HepG2 (cell line): ENCODE data around the gene ITGA7. TPM values are rescaled to one million over a fixed set of nuclear protein-coding genes. Genes with fewer than 3 reads are reported as not detected.

ENCODE experiments used
- AGO1 ChIP-seq: fragments of 200-400 bp; formaldehyde crosslinking; IDR thresholded peaks from 2 replicates; pipeline ENCODE4 v1.6.1; 2017; ENCODE audit warnings: mild to moderate bottlenecking, low read depth, low read length, moderate library complexity; ENCODE audit not compliant: poor library complexity, severe bottlenecking
- AGO2 ChIP-seq: fragments of 200-400 bp; formaldehyde crosslinking; optimal IDR thresholded peaks from 2 replicates; pipeline ENCODE3; 2017; ENCODE audit warnings: mild to moderate bottlenecking, low read depth, low read length, moderate library complexity
- ARID2 ChIP-seq: sonication (generic); formaldehyde crosslinking; IDR thresholded peaks from 2 replicates; pipeline ENCODE4 v1.8.1; 2022; ENCODE audit warnings: mild to moderate bottlenecking, missing genetic modification reagents, borderline replicate concordance
- CCDC6 ChIP-seq: sonication (generic); formaldehyde crosslinking; IDR thresholded peaks from 2 replicates; pipeline ENCODE4 v1.8.1; 2022; ENCODE audit warnings: mild to moderate bottlenecking, missing genetic modification reagents, moderate library complexity
- CENPT ChIP-seq: sonication (generic); formaldehyde crosslinking; IDR thresholded peaks from 2 replicates; pipeline ENCODE4 v1.8.0; 2022; ENCODE audit warnings: low read depth, mild to moderate bottlenecking, moderate library complexity, missing genetic modification reagents
- CENPX ChIP-seq: sonication (generic); formaldehyde crosslinking; IDR thresholded peaks from 2 replicates; pipeline ENCODE4 v1.9.0; 2021; ENCODE audit warnings: mild to moderate bottlenecking, missing genetic modification reagents, moderate library complexity
- KDM1A ChIP-seq: IDR thresholded peaks from 2 replicates; pipeline ENCODE4 v1.6.1; 2016; ENCODE audit warnings: missing compliant biosample characterization
- RBFOX2 ChIP-seq: fragments of 200-400 bp; formaldehyde crosslinking; IDR thresholded peaks from 2 replicates; pipeline ENCODE4 v1.6.1; 2017; ENCODE audit warnings: low read depth, mild to moderate bottlenecking, low read length
- RNF2 ChIP-seq: fragments of 450-650 bp; conservative IDR thresholded peaks from 2 replicates; pipeline ENCODE4 v1.6.1; 2016; ENCODE audit warnings: low read depth
- SAP130 ChIP-seq: IDR thresholded peaks from 2 replicates; pipeline ENCODE4 v1.6.1; 2016; ENCODE audit warnings: low read depth
- SOX13 ChIP-seq, 3 experiments: fragments of 450-650 bp in 1 of 3; sonication (generic) in 1 of 3; formaldehyde crosslinking in 1 of 3; IDR thresholded peaks in 2 of 3; conservative IDR thresholded peaks in 1 of 3; 2 replicates each; pipeline versions ENCODE4 v1.5.0 to v1.6.1; 2016 to 2020; ENCODE audit warnings: antibody characterized with exemption in 1 of 3, mild to moderate bottlenecking in 1 of 3, missing compliant biosample characterization in 1 of 3, missing genetic modification reagents in 1 of 3, moderate library complexity in 1 of 3
- ZBTB21 ChIP-seq: sonication (generic); formaldehyde crosslinking; IDR thresholded peaks from 2 replicates; pipeline ENCODE4 v1.4.0; 2020; ENCODE audit warnings: missing genetic modification reagents
- ZBTB7A ChIP-seq: sonication (generic); formaldehyde crosslinking; IDR thresholded peaks from 2 replicates; pipeline ENCODE4 v1.8.0; 2022; ENCODE audit warnings: mild to moderate bottlenecking, missing genetic modification reagents
- ZNF329 ChIP-seq: sonication (generic); formaldehyde crosslinking; IDR thresholded peaks from 2 replicates; pipeline ENCODE4 v1.9.0; 2021; ENCODE audit warnings: low read depth, mild to moderate bottlenecking, missing genetic modification reagents
- ZNF382 ChIP-seq: sonication (generic); formaldehyde crosslinking; IDR thresholded peaks from 2 replicates; pipeline ENCODE4 v1.5.0; 2020; ENCODE audit warnings: missing genetic modification reagents, mild to moderate bottlenecking, borderline replicate concordance
- ZNF549 ChIP-seq: sonication (generic); formaldehyde crosslinking; IDR thresholded peaks from 2 replicates; pipeline ENCODE4 v1.5.0; 2020; ENCODE audit warnings: missing genetic modification reagents
- ZNF678 ChIP-seq: sonication (generic); formaldehyde crosslinking; IDR thresholded peaks from 2 replicates; pipeline ENCODE4 v1.4.0; 2020; ENCODE audit warnings: mild to moderate bottlenecking, missing genetic modification reagents
- ZNF747 ChIP-seq: sonication (generic); formaldehyde crosslinking; IDR thresholded peaks from 2 replicates; pipeline ENCODE4 v1.8.1; 2023; ENCODE audit warnings: missing genetic modification reagents, mild to moderate bottlenecking, borderline replicate concordance
- polyA plus RNA-seq, 8 experiments: library from polyadenylated mRNA; depleted of rRNA in 3 of 8; stranded (reverse) in 7 of 8; unstranded in 1 of 8; fragments of >200 nt; fragmentation: Illumina TruSeq in 4 of 8; extraction: Trizol in 4 of 8; gene quantifications; 2 replicates each; pipeline versions ENCODE4 v1.2.1 to v1.2.3, GENCODE V29; 2011 to 2016; ENCODE audit warnings: low read depth in 4 of 8, missing spikeins in 1 of 8, mixed read lengths in 1 of 8; ENCODE audit not compliant: insufficient read depth in 1 of 8
- total RNA-seq, 5 experiments: library from RNA; depleted of rRNA; stranded (reverse); fragments of >200 nt; fragmentation: Illumina TruSeq; extraction: Trizol; gene quantifications; 2 replicates each; pipeline ENCODE4 v1.2.3, GENCODE V29; 2016; ENCODE audit warnings: low read depth in 1 of 5
- TF ChIP-seq, protein P1 (sequence below): sonication (generic); formaldehyde crosslinking; conservative IDR thresholded peaks from 2 replicates; pipeline ENCODE4 v1.4.0; 2020; ENCODE audit warnings: missing genetic modification reagents
- TF ChIP-seq, protein P2 (sequence below): sonication (generic); formaldehyde crosslinking; IDR thresholded peaks from 2 replicates; pipeline ENCODE4 v1.4.0; 2020; ENCODE audit warnings: missing genetic modification reagents
- TF ChIP-seq, protein P3 (sequence below): sonication (generic); formaldehyde crosslinking; IDR thresholded peaks from 2 replicates; pipeline ENCODE4 v1.5.0; 2020; ENCODE audit warnings: missing genetic modification reagents
- TF ChIP-seq, protein P4 (sequence below): sonication (generic); formaldehyde crosslinking; IDR thresholded peaks from 2 replicates; pipeline ENCODE4 v1.5.0; 2020; ENCODE audit warnings: missing genetic modification reagents, mild to moderate bottlenecking, borderline replicate concordance
- TF ChIP-seq, protein P5 (sequence below): fragments of 450-650 bp; IDR thresholded peaks from 2 replicates; pipeline ENCODE4 v1.6.1; 2017

The ITGA7 gene
- total and polyA plus RNA-seq, 2 of the 13 experiments (the other 11 are each of a cell fraction or from before 2014, with no cell fraction given): 0.65 to 0.75 TPM

DNA sequence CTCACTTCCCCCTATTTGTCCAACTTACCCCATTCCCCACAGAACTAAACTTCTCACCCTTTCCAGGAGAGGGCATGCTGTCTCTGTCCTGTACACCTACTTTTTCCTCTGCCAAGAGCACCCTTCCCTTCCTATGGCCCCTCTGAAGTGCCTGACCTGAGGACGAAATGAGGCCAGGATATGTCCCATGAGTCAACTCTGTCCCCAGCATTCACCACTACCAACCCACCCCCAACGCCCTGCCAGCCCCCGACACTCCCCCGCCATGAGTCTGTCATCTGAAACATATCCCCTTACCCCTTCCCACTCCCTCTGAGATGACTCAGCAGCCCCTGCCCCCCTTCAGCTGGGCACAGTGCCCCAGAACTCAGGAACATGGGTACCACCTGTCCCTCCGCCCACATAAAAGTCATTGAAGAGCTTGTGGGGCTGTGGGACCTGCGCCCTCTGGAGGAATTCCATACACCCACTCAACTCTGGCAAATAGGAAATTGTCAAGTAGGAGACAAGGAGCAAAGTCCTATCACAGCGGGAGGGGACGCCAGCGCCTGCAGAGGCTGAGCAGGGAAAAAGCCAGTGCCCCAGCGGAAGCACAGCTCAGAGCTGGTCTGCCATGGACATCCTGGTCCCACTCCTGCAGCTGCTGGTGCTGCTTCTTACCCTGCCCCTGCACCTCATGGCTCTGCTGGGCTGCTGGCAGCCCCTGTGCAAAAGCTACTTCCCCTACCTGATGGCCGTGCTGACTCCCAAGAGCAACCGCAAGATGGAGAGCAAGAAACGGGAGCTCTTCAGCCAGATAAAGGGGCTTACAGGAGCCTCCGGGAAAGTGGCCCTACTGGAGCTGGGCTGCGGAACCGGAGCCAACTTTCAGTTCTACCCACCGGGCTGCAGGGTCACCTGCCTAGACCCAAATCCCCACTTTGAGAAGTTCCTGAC, 26.3 kb downstream of the ITGA7 start (continued):
- TF ChIP-seq AGO1 (no peak), ZNF678 (CRISPR knock-in tag) (no peak), ARID2 (CRISPR knock-in tag) (peak; percentile 44; the same call in 1 of the 2 replicates), ZBTB21 (no peak), CCDC6 (no peak), RBFOX2 (peak; percentile 54; the same call in 1 of the 2 replicates), SAP130 (CRISPR knock-in tag) (peak; percentile 92), CENPX (no peak), RNF2 (no peak), ZBTB7A (CRISPR knock-in tag) (no peak), AGO2 (no peak), ZNF549 (CRISPR knock-in tag) (no peak), SOX13 (IDR thresholded peaks at IDR 0.05) (no peak; the same call in 1 of the 2 replicates), SOX13 (CRISPR knock-in tag; conservative IDR thresholded peaks at IDR 0.05 in 1 of 2, IDR thresholded peaks at IDR 0.05 in 1 of 2) (peak in 1 of 2 experiments; percentile 31; a peak in 1 of 4 replicates), ZNF329 (CRISPR knock-in tag) (no peak), KDM1A (CRISPR knock-in tag) (peak; percentile 58; the same call in 1 of the 2 replicates), ZNF382 (CRISPR knock-in tag) (no peak), CENPT (CRISPR knock-in tag) (no peak), ZNF747 (no peak)
- TF ChIP-seq, protein P1, sequence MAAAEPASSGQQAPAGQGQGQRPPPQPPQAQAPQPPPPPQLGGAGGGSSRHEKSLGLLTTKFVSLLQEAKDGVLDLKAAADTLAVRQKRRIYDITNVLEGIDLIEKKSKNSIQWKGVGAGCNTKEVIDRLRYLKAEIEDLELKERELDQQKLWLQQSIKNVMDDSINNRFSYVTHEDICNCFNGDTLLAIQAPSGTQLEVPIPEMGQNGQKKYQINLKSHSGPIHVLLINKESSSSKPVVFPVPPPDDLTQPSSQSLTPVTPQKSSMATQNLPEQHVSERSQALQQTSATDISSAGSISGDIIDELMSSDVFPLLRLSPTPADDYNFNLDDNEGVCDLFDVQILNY (CRISPR knock-in tag): no peak
- TF ChIP-seq, protein P2, sequence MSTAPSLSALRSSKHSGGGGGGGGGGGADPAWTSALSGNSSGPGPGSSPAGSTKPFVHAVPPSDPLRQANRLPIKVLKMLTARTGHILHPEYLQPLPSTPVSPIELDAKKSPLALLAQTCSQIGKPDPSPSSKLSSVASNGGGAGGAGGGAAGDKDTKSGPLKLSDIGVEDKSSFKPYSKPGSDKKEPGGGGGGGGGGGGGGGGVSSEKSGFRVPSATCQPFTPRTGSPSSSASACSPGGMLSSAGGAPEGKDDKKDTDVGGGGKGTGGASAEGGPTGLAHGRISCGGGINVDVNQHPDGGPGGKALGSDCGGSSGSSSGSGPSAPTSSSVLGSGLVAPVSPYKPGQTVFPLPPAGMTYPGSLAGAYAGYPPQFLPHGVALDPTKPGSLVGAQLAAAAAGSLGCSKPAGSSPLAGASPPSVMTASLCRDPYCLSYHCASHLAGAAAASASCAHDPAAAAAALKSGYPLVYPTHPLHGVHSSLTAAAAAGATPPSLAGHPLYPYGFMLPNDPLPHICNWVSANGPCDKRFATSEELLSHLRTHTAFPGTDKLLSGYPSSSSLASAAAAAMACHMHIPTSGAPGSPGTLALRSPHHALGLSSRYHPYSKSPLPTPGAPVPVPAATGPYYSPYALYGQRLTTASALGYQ (CRISPR knock-in tag): no peak
- TF ChIP-seq, protein P3, sequence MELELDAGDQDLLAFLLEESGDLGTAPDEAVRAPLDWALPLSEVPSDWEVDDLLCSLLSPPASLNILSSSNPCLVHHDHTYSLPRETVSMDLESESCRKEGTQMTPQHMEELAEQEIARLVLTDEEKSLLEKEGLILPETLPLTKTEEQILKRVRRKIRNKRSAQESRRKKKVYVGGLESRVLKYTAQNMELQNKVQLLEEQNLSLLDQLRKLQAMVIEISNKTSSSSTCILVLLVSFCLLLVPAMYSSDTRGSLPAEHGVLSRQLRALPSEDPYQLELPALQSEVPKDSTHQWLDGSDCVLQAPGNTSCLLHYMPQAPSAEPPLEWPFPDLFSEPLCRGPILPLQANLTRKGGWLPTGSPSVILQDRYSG (CRISPR knock-in tag): no peak
- TF ChIP-seq, protein P4, sequence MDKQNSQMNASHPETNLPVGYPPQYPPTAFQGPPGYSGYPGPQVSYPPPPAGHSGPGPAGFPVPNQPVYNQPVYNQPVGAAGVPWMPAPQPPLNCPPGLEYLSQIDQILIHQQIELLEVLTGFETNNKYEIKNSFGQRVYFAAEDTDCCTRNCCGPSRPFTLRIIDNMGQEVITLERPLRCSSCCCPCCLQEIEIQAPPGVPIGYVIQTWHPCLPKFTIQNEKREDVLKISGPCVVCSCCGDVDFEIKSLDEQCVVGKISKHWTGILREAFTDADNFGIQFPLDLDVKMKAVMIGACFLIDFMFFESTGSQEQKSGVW: no peak
- TF ChIP-seq, protein P5, sequence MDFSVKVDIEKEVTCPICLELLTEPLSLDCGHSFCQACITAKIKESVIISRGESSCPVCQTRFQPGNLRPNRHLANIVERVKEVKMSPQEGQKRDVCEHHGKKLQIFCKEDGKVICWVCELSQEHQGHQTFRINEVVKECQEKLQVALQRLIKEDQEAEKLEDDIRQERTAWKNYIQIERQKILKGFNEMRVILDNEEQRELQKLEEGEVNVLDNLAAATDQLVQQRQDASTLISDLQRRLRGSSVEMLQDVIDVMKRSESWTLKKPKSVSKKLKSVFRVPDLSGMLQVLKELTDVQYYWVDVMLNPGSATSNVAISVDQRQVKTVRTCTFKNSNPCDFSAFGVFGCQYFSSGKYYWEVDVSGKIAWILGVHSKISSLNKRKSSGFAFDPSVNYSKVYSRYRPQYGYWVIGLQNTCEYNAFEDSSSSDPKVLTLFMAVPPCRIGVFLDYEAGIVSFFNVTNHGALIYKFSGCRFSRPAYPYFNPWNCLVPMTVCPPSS: no peak
